ENCODE results near the gene MON1B. TPM values are rescaled to one million over a fixed set of nuclear protein-coding genes. Genes with fewer than 3 reads are reported as not detected.

MON1B gene
- total and polyA plus RNA-seq, 10 of the 15 experiments (the other 5 are each of a cell fraction or from before 2014, with no cell fraction given): 5.7 to 64.5 (median 21.7) TPM

DNA sequence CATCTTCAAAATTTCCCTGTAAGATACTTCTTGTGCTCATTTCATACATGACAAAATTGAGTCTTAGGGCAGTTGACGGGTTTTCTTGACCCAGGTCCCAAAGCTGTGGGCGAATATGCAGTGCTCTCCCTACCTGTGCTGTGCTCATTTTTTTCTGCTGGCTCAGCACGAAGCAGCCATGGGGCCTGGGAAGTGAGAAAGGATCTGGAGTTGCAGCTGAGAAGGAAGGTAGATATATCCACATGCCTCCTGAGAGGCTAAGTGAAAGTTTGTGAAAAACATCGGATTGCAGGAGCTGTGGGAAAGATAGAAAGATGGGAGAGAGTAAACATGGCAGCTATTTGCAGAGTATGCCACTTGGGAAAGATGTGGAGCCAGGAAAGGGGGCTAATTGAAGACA lies 42.9 kb upstream of the MON1B start (continued):
- TF ChIP-seq, protein P1, sequence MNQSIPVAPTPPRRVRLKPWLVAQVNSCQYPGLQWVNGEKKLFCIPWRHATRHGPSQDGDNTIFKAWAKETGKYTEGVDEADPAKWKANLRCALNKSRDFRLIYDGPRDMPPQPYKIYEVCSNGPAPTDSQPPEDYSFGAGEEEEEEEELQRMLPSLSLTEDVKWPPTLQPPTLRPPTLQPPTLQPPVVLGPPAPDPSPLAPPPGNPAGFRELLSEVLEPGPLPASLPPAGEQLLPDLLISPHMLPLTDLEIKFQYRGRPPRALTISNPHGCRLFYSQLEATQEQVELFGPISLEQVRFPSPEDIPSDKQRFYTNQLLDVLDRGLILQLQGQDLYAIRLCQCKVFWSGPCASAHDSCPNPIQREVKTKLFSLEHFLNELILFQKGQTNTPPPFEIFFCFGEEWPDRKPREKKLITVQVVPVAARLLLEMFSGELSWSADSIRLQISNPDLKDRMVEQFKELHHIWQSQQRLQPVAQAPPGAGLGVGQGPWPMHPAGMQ (IDR thresholded peaks at IDR 0.05; ENCODE audit: borderline replicate concordance): no peak
- TF ChIP-seq, protein P2, sequence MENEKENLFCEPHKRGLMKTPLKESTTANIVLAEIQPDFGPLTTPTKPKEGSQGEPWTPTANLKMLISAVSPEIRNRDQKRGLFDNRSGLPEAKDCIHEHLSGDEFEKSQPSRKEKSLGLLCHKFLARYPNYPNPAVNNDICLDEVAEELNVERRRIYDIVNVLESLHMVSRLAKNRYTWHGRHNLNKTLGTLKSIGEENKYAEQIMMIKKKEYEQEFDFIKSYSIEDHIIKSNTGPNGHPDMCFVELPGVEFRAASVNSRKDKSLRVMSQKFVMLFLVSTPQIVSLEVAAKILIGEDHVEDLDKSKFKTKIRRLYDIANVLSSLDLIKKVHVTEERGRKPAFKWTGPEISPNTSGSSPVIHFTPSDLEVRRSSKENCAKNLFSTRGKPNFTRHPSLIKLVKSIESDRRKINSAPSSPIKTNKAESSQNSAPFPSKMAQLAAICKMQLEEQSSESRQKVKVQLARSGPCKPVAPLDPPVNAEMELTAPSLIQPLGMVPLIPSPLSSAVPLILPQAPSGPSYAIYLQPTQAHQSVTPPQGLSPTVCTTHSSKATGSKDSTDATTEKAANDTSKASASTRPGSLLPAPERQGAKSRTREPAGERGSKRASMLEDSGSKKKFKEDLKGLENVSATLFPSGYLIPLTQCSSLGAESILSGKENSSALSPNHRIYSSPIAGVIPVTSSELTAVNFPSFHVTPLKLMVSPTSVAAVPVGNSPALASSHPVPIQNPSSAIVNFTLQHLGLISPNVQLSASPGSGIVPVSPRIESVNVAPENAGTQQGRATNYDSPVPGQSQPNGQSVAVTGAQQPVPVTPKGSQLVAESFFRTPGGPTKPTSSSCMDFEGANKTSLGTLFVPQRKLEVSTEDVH (IDR thresholded peaks at IDR 0.05; ENCODE audit: low read depth, partially characterized antibody): no peak
- TF ChIP-seq, protein P3, sequence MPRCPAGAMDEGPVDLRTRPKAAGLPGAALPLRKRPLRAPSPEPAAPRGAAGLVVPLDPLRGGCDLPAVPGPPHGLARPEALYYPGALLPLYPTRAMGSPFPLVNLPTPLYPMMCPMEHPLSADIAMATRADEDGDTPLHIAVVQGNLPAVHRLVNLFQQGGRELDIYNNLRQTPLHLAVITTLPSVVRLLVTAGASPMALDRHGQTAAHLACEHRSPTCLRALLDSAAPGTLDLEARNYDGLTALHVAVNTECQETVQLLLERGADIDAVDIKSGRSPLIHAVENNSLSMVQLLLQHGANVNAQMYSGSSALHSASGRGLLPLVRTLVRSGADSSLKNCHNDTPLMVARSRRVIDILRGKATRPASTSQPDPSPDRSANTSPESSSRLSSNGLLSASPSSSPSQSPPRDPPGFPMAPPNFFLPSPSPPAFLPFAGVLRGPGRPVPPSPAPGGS (IDR thresholded peaks at IDR 0.05; ENCODE audit: borderline replicate concordance, insufficient read depth, low read depth, low read length, poor library complexity, severe bottlenecking): no peak
- TF ChIP-seq ZSCAN29 (IDR thresholded peaks at IDR 0.05): no peak

DNA sequence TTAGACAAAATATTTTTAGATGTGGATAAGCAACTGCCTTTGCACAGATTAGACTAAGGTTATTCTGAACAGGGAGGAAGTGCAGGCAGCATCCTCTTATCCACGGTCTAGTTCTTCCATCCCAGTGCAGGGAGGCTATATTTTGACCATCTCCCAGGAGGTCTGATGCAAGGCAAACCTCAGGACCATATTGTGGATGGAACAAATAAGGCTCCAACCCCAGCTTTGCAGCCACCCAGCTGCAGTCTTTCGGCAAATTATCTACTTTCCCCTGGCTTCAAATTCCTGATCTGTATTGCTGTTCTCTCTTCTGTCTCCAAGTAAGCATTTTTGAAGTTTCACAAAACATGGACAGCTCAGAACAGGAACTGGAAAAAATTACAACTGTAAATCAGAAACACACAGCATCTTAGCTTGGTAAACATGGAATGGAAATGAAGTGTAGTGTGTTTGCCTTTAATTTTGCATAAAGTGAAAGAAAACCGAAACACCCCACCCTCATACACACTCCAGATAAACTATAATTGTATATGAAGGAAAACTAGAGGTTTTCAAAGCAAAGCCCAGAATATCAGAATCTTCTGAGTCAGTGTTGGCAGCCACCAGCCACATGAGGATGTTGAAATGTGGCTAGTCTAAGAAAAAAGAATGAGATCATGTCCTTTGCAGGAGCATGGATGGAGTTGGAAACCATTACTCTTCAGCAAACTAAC lies 33.5 kb upstream of the MON1B start:
- Histone ChIP-seq H3K79me2 (ENCODE audit: control insufficient read depth, insufficient read depth, low read length) (no peaks in the 10 kb centered on the region), H3K9me3 (replicated peaks; ENCODE audit: control insufficient read depth, insufficient read depth, low read length) (no peaks in the 10 kb centered on the region), H3K36me3 (ENCODE audit: control insufficient read depth in 2 of 2, insufficient read depth in 2 of 2, low read length in 1 of 2) (no peaks in the 10 kb centered on the region), H3K27me3 (replicated peaks in 1 of 2; ENCODE audit: control insufficient read depth in 2 of 2, insufficient read depth in 2 of 2, low read length in 1 of 2) (no peaks in the 10 kb centered on the region; a peak in 1 of 4 replicates), H3K4me2 (ENCODE audit: control insufficient read depth, insufficient read depth) (no peak overlapping the region), H3K4me1 (ENCODE audit: control insufficient read depth, insufficient read depth, low read length) (no peaks in the 10 kb centered on the region), H3K4me3 (no peak overlapping the region), H2AFZ (ENCODE audit: control insufficient read depth, low read depth, low read length) (no peak overlapping the region), H4K20me1 (ENCODE audit: control insufficient read depth, insufficient read depth) (no peaks in the 10 kb centered on the region), H3K27ac (ENCODE audit: control insufficient read depth, insufficient read depth) (no peak overlapping the region), H3K9ac (ENCODE audit: control insufficient read depth, insufficient read depth, low read length) (no peak overlapping the region)
- intact Hi-C loops (cut with micrococcal nuclease; ENCODE audit: unreplicated experiment) (no loop called here), in situ Hi-C loops (cut with MboI) (no loop called here)
- no TSS peak for BruUV-seq (replicated peaks)
- DNase-seq (ENCODE audit: low read depth, low spot score) (no peak), FAIRE-seq (peak; percentile 7), ATAC-seq (no peak)
- SMC1A ChIA-PET (ENCODE audit: uncharacterized antibody, unreplicated experiment): no interaction called here
- CTCF ChIA-PET: interaction anchor here (0.6 to 0.7 kb wide), 2 partner anchors 14 to 291 kb away, joined by 3 to 4 read pairs; no protein-coding TSS in a partner anchor
- POLR2A ChIA-PET: interaction anchor here (0.6 kb wide), 1 partner anchor 269 kb away, joined by 3 read pairs; no protein-coding TSS in a partner anchor
- RAD21 ChIA-PET (ENCODE audit: unreplicated experiment): no interaction called here
- WGBS (ENCODE audit: insufficient coverage, insufficient replicate concordance, low lambda C conversion rate, missing lambda C conversion rate): 28% methylated on average over 3 of the region's 3 CpGs
- no peak for TF ChIP-seq RAD21 (IDR thresholded peaks at IDR 0.05; ENCODE audit: insufficient read depth, low read depth, low read length)
- TF ChIP-seq, protein P4, sequence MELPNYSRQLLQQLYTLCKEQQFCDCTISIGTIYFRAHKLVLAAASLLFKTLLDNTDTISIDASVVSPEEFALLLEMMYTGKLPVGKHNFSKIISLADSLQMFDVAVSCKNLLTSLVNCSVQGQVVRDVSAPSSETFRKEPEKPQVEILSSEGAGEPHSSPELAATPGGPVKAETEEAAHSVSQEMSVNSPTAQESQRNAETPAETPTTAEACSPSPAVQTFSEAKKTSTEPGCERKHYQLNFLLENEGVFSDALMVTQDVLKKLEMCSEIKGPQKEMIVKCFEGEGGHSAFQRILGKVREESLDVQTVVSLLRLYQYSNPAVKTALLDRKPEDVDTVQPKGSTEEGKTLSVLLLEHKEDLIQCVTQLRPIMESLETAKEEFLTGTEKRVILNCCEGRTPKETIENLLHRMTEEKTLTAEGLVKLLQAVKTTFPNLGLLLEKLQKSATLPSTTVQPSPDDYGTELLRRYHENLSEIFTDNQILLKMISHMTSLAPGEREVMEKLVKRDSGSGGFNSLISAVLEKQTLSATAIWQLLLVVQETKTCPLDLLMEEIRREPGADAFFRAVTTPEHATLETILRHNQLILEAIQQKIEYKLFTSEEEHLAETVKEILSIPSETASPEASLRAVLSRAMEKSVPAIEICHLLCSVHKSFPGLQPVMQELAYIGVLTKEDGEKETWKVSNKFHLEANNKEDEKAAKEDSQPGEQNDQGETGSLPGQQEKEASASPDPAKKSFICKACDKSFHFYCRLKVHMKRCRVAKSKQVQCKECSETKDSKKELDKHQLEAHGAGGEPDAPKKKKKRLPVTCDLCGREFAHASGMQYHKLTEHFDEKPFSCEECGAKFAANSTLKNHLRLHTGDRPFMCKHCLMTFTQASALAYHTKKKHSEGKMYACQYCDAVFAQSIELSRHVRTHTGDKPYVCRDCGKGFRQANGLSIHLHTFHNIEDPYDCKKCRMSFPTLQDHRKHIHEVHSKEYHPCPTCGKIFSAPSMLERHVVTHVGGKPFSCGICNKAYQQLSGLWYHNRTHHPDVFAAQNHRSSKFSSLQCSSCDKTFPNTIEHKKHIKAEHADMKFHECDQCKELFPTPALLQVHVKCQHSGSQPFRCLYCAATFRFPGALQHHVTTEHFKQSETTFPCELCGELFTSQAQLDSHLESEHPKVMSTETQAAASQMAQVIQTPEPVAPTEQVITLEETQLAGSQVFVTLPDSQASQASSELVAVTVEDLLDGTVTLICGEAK (IDR thresholded peaks at IDR 0.05; ENCODE audit: borderline replicate concordance): no peak
- TF ChIP-seq, protein P5, sequence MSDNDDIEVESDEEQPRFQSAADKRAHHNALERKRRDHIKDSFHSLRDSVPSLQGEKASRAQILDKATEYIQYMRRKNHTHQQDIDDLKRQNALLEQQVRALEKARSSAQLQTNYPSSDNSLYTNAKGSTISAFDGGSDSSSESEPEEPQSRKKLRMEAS (IDR thresholded peaks at IDR 0.05; ENCODE audit: low read depth, low read length): no peak
- no peak for TF ChIP-seq SMARCA5 (IDR thresholded peaks at IDR 0.05)
- no peak for TF ChIP-seq WRNIP1 (IDR thresholded peaks at IDR 0.05; ENCODE audit: borderline replicate concordance, low read depth, low read length)
- TF ChIP-seq POLR2AphosphoS2 (IDR thresholded peaks at IDR 0.05; ENCODE audit: low read depth, low read length): no peak
- no peak for TF ChIP-seq CBX5 (IDR thresholded peaks at IDR 0.05; ENCODE audit: low read depth)

All from GM12878 (cell line).